Activated CD8-positive, alpha-beta memory T cell treated with anti-CD3 and anti-CD28 coated beads, Interleukin-2, amount 50 U/mL, for 48 hours (primary cell): ENCODE data around the gene UBL7.
"Not testable (repeated sequence)": the region's sequence is repeated elsewhere in the genome, so short reads cannot be mapped to it uniquely, and the experiment has no call there.

ENCODE experiments used
- DNase-seq: peaks from one replicate; pipeline ENCODE4 v3.0.0-alpha.2; 2020

Gene UBL7, protein sequence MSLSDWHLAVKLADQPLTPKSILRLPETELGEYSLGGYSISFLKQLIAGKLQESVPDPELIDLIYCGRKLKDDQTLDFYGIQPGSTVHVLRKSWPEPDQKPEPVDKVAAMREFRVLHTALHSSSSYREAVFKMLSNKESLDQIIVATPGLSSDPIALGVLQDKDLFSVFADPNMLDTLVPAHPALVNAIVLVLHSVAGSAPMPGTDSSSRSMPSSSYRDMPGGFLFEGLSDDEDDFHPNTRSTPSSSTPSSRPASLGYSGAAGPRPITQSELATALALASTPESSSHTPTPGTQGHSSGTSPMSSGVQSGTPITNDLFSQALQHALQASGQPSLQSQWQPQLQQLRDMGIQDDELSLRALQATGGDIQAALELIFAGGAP

DNA sequence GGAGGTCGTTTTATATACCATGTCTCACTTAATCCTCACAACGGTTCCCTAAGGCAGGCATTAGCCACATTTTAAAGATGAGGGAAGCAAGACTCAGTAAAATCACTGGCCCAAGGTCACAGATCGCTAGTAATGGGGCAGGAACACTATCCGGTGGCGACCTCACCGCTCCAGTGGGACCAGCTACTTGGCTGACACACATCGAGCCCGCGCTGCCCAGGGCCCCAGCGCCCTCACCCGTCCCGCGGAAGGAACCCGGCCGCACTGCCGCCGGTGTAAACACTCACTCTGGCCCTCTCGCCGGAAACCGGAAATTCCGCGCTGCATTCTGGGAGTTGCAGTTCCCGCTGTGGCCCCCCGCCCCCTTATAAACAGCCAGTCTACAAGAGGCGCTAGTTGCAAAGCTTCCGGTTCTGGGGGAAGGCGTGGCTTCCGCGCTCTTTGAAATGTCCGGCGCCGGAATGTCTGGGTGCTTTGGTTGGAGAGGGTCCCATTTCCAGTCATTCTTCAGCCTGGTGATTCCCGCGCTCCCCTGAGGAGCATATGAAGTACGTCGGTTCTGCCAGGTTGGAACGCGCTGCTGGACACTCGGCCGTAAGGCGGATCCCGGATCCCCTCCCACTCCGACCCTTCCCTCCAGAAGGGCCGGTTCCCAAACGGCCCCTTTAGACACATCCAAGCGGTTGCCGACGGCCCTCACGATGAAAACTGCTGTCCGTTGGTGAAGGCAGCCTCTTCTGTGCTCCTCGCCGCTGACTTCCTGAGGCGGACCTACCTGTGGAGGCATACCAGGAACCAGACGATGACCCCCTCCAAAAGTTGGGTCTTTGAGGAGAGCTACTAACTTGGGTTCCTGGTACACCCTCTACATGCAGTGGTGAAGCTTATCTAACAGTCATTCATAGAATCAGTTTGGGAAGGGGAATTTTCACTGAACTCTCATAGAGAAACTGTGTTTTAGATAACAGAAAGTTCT, at the start of gene UBL7:
Gene UBL7 (minus strand): TSS at position 290 of the 976 bp plus-strand sequence. CDS start 2,293 bp downstream, outside the sequence.
- DNase-seq = peak; percentile 97

DNA sequence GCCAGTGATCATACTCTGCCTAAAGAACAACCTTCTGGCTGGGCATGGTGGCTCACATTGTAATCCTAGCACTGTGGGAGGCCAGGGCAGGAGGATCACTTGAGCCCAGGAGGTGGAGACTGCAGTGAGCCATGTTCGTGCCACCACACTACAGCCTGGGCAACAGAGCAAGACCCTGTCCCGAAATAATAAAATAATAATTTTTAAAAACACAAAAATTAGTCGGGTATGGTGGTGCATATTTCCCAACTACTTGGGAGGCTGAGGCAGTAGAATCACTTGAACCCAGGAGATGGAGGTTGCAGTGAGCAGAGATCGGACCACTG, 45.5 kb upstream of the UBL7 start:
- no peak for DNase-seq

DNA sequence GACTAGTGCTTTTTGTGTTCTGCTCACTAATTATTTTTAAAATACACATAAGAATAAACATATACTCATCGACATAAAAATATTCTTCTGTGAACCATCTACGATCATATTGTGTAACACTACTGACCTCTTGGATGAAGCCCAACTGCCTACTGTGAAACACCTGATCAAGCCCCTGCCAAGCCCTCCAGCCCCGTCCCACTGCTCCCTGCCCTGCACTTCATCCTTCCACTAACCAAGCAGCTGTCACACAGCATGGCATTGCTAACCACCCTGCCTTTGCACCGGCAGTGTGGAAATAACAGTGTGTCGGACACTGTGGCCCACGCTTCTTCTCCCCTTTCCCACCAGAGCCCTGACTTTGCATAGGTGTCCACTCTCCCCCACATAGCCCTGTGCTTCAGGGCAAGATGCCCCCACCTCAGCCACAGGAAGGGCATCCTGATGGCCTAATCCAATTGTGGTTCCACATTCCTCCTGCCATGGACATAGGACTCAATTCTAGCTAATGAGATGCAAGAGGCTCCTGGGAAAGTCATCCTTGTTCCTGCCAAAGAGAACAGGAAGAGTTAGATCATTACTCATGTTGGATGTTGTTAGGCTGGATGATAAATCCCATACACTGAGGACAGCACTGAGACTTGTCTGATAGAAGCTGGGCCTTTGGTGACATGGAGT, 45.0 kb upstream of the UBL7 start:
- DNase-seq = no peak

DNA sequence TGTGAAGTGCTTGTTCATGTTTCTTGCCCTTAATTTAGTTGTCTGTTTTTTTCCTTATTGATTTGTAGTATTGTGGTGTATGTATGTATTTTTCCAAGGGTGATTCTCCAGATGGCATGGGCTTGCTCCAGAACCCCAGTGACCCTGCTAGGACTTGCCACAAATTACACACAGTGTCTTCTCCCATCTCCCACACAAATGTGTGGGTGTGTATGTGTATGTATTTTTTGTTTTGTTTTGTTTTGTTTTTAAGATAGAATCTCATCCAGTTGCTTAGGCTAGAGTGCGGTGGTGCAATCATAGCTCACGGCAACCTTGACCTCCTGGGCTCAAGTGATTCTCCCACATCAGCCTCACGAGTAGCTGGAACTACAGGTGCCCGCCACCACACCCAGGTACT, 43.9 kb upstream of the UBL7 start:
- no peak for DNase-seq

DNA sequence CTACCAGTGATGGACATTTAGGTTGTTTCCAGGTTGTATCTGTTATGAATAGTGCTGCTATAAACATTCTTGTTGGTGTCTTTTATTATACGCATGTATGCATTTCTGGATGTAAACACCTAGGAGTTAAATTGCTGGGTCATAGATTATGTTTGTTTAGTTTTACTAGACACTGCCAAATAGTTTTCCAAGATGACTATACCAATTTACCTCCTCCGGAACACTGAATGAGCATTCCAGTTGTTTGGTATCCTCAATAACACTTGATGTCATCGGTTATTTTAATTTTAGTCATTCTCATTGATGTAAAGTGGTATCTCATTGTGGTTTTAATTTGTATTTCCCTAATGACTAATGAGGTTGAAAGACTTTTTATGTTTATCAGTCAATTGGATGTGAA, 43.5 kb upstream of the UBL7 start:
- DNase-seq = no peak

DNA sequence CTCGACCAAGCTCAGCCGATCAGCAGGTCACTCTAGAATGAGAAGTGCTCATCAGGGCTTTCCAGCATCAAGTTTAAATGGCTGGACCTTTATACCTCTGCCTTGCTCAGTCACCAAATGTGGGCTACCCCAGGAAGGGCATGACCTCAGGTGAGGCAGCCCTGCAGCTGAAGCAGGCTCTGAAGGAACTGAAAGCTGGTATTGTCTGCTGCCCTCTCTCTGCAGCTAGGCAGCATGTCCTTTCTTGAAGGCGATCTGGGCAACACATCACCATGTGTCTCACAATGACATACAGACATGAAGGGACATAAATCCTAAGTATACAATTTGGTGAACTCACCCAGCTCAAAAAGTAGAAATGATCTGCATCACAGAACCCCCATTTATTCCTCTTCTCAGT, 41.3 kb upstream of the UBL7 start:
- DNase-seq = no peak

DNA sequence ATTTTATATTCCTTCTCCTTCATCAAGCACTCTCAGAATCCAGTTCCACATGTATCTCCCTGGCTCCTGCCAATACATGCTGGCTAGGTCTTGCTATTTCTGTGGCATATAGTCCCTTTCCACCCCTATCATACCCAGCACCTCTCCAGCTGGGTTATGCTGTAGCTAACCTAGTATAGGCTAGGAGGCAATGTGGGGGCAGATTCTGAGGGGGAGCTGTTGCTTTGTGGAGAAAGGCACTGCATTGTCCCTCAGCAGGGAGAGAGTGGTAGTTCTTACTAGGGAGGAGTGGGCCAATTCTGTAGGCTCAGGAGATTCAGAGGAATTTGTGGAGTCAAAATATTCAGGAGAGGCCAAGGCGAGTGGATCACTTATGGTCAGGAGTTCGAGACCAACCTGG, 39.4 kb upstream of the UBL7 start:
- no peak for DNase-seq

DNA sequence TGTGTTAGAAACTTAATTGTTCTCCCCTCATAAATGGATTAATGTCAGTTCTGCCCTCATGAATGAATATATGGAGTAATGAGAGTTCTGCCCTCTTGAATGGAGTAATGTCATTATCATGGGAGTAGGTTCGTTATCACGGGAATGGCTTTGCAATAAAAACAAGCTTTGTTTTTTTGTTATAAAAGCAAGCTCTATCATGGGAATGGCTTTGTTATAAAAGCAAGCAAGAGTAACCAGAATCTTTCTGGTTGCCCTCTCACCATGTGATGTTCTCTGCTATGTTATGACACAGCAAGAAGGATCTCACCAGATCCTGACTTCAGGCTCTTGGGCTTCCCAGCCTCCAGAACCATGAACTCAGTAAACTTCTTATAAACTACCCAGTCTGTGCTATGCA, 38.4 kb upstream of the UBL7 start:
- no peak for DNase-seq

DNA sequence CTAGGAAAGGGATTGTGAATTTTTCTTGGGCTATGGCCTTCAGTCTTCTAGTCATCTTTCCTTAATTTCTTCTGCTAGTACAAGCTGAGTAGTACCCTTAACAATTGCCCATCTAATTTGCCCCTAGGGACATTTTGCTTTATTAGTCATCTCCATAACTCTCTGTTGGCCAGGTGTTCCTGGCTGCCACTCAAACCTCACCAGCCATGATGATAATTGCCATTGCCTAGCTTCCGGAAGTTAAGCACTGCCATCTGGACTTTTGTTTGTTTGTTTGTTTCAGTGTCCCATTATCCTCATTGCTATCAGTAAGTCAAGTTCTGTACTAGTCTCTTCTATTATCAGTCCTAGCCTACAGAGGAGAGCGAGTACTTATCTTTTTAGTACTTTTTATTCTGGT, 36.6 kb upstream of the UBL7 start:
- DNase-seq = no peak

DNA sequence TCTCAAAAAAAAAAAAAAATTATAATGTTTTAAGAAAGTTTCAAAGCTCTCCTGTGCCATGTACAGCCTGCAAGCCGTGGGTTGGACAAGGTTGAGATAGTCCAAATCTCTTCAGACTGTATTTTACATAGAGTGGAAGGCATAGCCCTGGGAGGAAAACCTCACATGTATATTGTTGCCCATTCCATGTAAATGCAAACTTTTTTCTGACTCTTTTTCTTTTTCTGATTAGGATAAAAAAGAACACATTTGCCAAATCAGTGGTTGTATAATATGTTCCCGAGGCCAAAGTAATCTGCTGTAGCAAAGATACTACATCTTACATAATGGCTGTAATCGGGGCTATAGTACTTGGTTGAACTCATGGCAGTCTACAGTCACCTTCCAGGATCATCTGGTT, 35.7 kb upstream of the UBL7 start:
- no peak for DNase-seq

DNA sequence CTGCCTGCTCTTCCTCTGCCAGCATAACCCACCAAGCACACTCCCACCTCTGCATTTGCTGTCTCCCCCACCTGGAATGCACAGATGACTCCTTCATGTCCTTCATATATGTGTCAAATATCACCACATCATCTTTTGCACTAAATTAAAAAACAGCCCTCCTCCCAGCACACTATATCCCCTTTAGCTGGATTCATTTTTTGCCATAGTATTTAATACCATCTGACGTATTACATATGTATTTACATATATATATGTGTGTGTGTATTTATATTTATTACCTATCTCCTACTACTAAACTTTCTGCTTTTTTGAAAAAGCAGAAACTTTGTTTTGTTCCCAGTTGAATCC, 29.4 kb upstream of the UBL7 start:
- no peak for DNase-seq

DNA sequence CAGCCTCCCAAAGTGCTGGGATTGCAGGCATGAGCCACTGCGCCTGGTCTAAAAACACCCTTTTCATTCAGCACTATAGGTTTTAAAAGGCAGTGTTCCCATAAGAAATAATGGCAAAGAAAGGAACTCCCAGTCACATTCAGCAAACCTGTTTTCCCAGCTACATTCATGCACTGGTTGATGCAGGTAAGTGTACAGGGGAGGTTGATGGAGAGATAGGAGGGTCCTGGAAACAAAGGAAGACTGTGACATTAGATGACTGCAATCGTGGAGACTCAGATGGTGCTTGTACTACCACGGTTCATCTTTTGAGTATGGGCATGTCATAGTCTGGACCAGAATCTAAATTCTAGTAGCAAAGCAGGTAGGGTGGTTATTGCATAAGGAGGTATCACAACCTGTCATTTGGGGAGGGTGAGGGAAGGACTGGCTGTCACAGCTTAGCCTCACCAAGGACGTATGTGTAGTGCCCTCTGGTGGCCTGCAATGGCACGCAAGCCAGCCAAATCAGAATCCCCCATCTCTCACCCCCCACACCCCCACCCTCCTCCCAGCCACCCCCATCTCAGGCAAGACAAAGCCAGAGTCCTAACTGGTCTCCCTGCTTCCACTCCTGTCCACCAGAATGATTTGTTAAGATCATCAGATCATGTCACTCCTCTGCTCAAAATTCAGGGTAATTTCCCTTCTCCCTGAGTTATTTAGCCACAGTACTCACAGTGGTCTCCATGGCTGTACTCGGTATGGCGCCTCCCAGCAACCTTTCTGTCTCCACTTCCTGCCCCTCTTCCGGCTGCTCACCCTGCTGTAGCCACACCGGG, 28.8 kb upstream of the UBL7 start:
- DNase-seq = peak; percentile 84

DNA sequence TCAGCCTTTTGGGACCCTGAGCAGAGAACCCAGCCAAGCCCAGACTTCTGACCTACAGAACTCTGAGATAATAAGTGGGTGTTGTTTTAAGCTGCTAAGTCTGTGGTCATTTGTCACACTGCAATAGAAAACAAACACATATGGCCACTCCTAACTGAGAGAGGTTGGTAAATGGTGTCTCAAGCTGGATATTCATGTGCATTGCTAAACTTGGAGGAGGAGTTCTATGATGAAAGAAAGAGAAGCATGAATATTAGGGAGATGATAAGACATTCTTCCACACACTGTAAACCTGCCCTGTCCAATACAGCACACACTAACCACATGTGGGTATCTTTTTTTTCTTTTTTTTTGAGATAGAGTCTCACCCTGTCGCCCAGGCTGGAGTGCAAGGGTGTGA, 27.8 kb upstream of the UBL7 start:
- no peak for DNase-seq

DNA sequence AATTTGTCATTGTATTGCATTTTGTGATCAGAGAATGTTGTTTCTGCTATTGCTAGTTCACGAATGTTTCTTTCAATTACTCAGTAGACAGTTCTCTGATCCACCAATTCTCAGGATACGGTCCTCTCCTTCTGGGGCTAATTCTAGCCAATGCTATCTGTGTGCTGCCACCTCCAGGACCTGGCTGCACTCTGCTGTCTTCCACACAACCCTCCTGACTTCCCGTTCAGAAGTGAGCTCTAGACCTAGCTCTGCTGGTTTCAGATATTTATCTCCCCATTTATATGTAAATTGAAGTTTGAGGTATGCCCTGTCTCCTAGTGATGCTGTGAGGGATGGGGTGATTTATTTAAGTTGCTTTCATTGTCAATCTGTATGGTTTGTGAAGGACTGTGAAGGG, 21.7 kb upstream of the UBL7 start:
- DNase-seq = no peak

DNA sequence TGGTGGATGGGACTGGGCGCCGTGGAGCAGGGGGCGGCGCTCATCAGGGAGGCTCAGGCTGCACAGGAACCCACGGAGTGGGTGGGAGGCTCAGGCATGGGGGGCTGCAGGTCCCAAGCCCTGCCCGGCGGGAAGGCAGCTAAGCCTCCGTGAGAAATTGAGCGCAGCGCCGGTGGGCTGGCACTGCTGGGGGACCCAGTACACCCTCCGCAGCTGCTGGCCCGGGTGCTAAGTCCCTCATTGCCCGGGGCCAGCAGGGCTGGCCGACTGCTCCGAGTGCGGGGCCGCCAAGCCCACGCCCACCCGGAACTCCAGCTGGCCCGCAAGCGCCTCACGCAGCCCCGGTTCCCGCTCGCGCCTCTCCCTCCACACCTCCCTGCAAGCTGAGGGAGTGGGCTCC, 19.4 kb upstream of the UBL7 start:
- DNase-seq = not testable (repeated sequence)

DNA sequence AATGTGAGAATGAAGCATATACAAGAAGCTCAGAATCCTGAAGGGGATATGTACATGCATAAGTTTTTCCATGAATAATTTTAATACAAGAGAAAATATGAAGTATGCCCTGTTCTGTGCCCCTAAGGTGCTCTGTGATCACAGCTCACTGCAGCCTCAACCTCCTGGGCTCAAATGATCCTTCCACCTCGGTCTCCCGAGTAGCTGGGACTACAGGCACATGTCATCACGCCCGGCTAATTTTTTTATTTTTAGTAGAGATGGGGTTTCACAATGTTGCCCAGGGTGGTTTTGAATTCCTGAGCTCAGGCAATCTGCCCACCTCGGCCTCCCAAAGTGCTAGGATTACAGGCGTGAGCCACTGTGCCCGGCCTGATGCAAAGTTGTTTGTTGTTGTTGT, 10.7 kb upstream of the UBL7 start:
- not testable (repeated sequence) for DNase-seq

DNA sequence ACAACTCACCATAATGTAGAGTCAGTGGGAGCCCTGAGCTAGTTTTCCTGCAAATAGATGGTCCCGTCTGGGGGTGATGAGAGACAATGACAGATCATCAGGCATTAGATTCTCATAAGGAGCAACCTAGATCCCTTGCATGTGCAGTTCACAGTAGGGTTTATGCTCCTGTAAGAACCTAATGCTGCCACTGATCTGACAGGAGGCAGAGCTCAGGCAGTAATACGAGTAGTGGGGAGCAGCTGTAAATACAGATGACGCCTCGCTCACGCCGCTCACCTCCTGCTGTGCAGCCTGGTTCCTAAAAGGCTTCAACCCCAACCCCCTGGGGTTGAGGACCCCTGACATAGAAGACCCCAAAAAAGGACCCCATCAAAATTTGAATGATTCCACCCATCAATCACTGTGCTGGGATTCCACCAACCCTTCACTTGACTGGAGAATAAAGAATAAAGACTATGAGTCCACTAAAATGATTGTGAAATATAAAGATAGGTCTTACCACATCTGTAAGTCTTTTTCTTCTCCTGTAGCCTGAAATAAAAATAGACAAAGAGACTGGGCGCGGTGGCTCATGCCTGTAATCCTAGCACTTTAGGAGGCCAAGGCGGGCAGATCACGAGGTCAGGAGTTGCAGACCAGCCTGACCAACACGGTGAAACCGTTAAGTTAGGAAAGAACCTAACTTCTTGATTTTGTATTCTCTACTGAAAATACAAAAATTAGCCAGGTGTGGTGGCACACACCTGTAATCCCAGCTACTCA, 9.9 kb upstream of the UBL7 start:
- no peak for DNase-seq

DNA sequence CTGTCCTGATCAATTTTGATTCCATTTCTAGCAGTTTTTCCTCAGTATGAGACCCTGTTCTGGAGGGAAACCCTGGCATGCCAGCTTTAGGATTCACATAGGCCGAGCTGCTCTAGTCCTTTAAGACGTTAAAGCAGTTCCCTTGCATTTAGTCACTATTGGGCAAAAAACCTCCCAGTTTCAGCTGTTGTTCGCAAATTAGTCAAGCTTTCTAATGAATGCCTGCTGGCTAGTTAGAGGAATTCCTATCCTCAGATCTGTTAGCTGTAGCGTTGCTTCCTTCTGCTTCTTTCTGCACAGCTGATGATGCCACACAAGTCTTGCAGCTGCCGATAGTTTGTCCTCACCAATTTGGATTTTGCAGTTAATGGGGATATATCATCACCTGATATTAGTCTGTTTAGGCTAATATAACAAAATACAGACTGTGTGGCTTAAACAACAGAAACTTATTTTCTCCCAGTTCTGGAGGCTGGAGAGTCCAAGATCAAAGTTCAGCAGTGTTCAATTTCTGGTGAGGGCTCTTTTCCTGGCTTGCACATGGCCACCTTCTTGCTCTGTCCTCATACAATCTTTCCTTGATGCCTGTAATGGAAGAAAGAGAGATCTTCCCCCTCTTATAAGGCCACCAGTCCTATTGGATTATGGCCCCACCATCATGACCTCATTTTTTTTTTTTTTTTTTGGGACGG, 7.5 kb upstream of the UBL7 start:
- peak; percentile 12 for DNase-seq

DNA sequence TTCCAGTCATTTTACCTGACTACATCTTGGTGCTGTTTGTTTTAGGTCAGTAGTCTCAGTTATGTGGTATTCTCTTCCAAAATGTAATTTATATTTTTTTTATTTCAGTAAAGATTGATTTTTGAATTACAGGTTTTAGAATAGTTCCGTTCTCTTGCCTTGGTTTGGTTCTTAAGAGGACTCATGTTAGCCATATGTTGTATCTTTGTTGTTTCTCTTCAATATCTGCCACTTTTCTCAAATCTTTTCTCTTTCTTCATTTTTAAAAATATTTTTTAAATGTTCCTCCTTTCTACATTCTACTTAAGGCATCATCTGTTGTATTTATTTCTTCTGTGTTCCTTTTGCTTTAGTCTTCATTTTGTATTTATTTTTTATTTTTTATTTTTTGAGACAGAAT, 5.6 kb upstream of the UBL7 start:
- DNase-seq = no peak

DNA sequence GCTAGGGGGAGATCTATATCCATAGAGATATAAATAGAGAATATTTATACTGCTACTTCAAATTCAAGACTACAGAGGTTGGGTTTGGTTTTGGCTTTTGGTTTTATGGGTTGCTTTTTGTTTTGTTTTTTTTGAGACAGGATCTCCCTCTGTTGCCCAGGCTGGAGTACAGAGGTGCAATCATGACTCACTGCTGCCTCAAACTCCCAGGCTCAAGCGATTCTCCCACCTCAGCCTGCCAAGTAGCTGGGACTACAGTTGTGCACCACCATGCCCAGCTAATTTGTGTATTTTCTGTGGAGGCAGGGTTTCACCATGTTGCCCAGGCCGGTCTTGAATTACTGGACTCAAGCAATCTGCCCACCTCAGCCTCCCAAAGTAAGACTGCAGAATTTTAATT, 3.9 kb upstream of the UBL7 start:
- no peak for DNase-seq

DNA sequence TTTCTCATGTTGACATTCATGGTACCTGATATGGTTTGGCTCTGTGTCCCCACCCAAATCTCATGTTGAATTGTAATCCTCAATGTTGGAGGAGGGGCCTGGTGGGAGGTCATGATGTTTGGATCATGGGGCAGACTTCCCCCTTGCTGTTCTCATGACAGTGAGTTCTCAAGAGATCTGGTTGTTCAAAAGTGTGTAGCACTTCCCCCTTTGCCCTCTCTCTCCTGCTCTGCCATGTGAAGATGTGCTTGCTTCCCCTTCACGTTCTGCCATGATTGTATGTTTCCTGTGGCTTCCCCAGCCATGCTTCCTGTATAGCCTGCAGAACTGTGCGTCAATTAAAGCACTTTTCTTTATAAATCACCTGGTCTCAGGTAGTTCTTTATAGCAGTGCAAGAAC, 3.3 kb upstream of the UBL7 start:
- DNase-seq = no peak
